ENCODE measurements around the gene SLC36A1. TPM values are rescaled to one million over a fixed set of nuclear protein-coding genes. Genes with fewer than 3 reads are reported as not detected.

Gene SLC36A1
- total RNA-seq, 2 donors from 2014 or later = 5.9 to 6.0 TPM

DNA sequence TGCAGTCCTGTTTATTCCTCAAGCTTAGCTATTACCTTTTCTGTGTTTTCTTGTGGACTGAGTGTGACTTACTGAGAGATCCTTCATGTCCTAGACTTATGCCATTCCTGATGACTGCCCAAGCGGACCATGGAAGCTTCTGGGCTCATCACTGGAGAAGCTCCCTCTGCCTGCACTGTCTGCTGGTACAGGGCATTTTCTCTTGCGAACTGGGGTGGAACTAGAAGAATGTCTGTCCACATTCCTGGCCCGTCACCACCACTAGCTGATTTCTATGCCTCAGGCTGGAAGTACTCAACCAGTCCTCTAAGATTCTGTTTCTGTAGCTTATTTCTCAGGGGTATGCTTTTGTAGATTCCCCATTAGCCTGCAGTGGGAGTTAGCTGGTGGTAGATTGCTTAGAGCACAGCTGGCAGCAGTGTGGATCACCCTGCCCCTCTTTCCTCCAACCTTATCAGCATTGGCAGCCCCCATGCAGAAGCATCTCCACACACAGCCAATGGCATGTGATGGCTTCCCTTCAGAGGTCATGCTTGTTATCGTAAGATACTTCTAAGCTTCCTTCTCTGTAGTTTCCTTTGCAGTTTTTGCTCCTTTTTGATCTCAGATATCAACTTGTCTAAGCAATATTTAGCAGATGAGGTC, 12.4 kb downstream of the SLC36A1 start:
- peaks cover 7% of the 10 kb centered on the region for H3K36me3 Mint-ChIP-seq (ENCODE audit: low read depth)
- ATAC-seq (no peak), DNase-seq (no peak)
- H3K4me1 Mint-ChIP-seq = peaks cover 4% of the 10 kb centered on the region
- no peaks in the 10 kb centered on the region for H3K9me3 ChIP-seq (ENCODE audit: control insufficient read depth, low read length, poor library complexity, severe bottlenecking)
- no peaks in the 10 kb centered on the region for H3K27me3 Mint-ChIP-seq
- H3K27ac Mint-ChIP-seq = no peak overlapping the region
- H3K4me3 Mint-ChIP-seq = no peak overlapping the region

DNA sequence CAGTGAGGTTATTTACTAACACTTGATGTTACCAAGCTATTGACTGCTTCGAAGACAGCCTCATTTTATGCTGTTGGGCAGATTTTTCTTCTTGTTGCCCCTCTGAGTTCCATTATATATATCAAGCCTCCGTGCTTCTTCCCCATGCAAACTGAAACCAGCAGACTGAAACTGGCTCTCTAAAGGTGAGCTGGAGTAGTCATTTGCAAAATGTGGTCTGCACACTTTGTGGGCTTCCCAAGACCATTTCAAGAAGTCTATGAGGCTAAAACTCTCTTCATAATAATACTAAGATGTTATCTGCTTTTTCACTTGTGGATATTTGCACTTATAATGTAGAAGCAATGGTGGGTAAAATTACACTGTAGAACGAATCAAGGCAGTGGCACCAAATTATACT, 13.9 kb downstream of the SLC36A1 start:
- Mint-ChIP-seq H3K4me3 (no peak overlapping the region), H3K4me1 (peaks cover 8% of the 10 kb centered on the region), H3K36me3 (ENCODE audit: low read depth) (peaks cover 14% of the 10 kb centered on the region), H3K27ac (no peak overlapping the region), H3K27me3 (no peaks in the 10 kb centered on the region)
- ATAC-seq = no peak
- no peaks in the 10 kb centered on the region for H3K9me3 ChIP-seq (ENCODE audit: control insufficient read depth, low read length, poor library complexity, severe bottlenecking)
- DNase-seq = no peak

DNA sequence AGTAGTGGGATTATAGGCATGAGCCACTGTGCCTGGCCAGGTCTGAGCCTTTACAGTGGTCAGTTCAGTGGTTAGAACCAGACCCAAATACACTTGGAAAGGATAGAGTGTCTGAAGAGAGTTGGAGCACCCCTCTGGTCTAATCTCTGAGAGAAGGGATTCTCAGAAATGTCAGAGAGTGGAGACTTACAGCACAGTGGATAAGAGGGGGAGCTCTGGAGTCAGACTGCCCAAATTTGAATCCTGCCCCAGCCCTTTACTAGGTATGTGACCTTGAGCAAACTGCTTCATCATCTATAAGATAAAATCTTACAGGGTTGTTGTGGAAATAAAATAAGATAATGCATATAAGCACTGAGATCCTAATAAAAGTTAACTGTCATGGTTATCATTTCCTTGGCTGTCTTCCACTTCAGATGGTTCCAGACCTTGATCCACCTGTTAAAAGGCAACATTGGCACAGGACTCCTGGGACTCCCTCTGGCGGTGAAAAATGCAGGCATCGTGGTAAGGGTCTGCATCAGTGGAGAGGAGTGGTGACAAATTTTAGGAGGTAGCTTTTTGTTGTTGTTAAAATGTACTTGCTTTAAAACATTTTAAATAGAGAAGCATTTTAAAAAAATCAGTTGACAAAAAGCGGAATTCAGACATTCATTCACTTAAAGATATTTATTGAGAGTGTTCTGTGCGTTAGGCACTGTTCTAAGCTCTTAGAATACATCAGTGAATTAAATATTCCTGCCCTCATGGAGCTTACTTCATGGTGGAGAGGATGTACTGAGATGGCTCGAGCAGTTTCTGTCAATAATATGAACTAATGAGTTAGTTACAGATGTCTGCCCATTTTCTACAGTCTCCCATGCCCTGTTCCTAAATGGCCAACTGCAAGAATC, 16.0 kb downstream of the SLC36A1 start:
- ATAC-seq (no peak), DNase-seq (no peak)
- Mint-ChIP-seq H3K4me3 (no peak overlapping the region), H3K27me3 (no peaks in the 10 kb centered on the region), H3K36me3 (ENCODE audit: low read depth) (peaks cover 17% of the 10 kb centered on the region), H3K27ac (peak overlapping the region; percentile 65), H3K4me1 (peaks cover 8% of the 10 kb centered on the region)
- H3K9me3 ChIP-seq (ENCODE audit: control insufficient read depth, low read length, poor library complexity, severe bottlenecking) = no peaks in the 10 kb centered on the region

DNA sequence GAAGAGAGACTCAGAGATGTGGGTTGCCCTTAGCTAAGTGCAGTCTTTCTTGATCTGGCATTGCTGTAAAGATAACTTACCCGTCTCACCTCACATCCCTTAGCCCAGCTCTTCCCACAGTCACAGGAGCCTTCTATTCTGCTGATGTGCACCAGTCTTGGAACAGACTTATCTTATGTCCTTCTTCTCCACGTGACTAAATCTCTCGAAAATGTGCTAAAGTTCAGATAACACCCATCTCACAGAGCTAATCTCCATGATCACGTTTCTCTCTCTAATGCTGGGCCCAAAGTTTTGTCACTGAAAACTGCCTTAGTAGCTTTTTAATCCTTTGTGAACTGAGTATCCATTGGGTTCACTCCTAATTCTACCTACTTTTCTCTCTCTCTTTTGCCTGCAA, 16.7 kb downstream of the SLC36A1 start:
- ATAC-seq = no peak
- peaks cover 17% of the 10 kb centered on the region for H3K36me3 Mint-ChIP-seq (ENCODE audit: low read depth)
- H3K27ac Mint-ChIP-seq = no peak overlapping the region
- H3K9me3 ChIP-seq (ENCODE audit: control insufficient read depth, low read length, poor library complexity, severe bottlenecking) = no peaks in the 10 kb centered on the region
- H3K4me3 Mint-ChIP-seq = no peak overlapping the region
- DNase-seq = no peak
- no peaks in the 10 kb centered on the region for H3K27me3 Mint-ChIP-seq
- H3K4me1 Mint-ChIP-seq = peaks cover 8% of the 10 kb centered on the region

DNA sequence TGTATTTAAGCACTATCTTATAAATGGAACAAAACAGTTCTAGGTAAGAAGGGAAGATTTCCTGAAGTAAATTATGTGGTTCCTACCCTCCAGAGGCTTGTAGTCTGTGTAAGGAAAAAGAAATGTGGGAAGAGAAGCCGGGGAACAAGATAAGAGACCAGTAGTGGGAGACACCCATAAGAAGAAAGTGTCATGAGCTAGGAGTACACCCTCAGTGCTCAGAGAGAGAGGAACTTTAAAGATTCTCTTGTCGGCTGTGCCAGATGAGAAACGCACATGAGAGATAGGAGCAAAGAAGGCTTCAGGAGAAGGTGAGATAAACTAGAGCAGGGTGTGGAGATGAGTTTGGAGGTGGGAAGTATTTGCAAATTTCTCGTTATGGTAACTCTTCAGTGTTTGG, 18.1 kb downstream of the SLC36A1 start:
- no peaks in the 10 kb centered on the region for H3K9me3 ChIP-seq (ENCODE audit: control insufficient read depth, low read length, poor library complexity, severe bottlenecking)
- Mint-ChIP-seq H3K36me3 (ENCODE audit: low read depth) (peaks cover 15% of the 10 kb centered on the region), H3K4me1 (peaks cover 8% of the 10 kb centered on the region), H3K4me3 (no peak overlapping the region), H3K27me3 (no peaks in the 10 kb centered on the region), H3K27ac (peak overlapping the region; percentile 57)
- no peak for DNase-seq
- ATAC-seq = no peak

DNA sequence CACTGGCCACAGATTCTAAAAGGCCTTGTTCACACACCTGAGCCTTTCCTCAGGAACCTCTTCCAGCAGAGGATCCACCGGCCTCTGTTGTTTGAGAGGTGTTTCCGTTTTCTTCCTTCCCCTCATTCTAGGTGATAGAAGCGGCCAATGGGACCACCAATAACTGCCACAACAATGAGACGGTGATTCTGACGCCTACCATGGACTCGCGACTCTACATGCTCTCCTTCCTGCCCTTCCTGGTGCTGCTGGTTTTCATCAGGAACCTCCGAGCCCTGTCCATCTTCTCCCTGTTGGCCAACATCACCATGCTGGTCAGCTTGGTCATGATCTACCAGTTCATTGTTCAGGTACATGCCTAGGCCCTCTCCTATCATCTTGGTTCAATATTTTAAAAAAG, 20.2 kb downstream of the SLC36A1 start:
- ATAC-seq (no peak), DNase-seq (no peak)
- no peaks in the 10 kb centered on the region for H3K9me3 ChIP-seq (ENCODE audit: control insufficient read depth, low read length, poor library complexity, severe bottlenecking)
- peaks cover 8% of the 10 kb centered on the region for H3K4me1 Mint-ChIP-seq
- H3K36me3 Mint-ChIP-seq (ENCODE audit: low read depth) = peaks cover 17% of the 10 kb centered on the region
- H3K27ac Mint-ChIP-seq = no peak overlapping the region
- no peaks in the 10 kb centered on the region for H3K27me3 Mint-ChIP-seq
- no peak overlapping the region for H3K4me3 Mint-ChIP-seq

DNA sequence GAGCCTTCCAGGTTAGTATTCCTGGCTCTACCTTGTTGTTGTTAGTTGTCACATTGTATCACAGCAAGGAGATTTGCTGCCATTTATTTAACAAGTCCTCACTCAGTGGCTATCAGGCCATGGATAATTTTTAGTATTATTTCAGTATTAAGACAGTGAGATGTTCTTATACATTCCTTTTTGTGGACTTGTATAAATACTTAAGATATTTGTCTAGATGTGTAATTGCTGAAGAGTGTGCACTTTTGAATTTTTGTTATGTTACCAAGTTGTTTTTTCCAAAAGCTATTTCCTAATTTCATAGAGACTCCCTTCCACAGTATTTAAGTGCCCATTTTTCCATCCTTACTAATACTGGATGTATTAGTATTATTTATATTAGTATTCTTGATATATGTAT, 22.0 kb downstream of the SLC36A1 start:
- H3K9me3 ChIP-seq (ENCODE audit: control insufficient read depth, low read length, poor library complexity, severe bottlenecking) = no peaks in the 10 kb centered on the region
- Mint-ChIP-seq H3K4me3 (no peak overlapping the region), H3K36me3 (ENCODE audit: low read depth) (peaks cover 16% of the 10 kb centered on the region), H3K27me3 (no peaks in the 10 kb centered on the region), H3K27ac (no peak overlapping the region), H3K4me1 (peaks cover 6% of the 10 kb centered on the region)
- ATAC-seq = no peak
- DNase-seq = no peak

DNA sequence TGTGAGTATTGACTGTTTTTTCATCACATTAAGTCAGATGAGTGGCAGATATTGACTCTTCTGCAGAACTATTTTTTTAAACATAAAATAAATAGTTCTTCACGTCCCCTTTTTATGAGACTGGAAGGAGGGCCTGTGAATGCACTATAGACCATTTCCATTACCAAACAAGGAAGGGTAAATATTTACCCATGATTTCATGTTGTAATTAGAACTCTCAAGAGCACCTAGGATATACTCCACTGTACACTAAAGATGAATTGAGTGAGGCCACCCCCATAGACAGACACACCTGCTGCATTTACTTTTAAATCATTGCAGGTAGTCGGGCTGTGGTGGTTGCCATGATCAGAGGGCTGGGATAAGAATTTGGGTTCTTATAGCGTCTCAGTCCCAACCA, 22.6 kb downstream of the SLC36A1 start:
- H3K4me1 Mint-ChIP-seq = peaks cover 6% of the 10 kb centered on the region
- H3K36me3 Mint-ChIP-seq (ENCODE audit: low read depth) = peaks cover 14% of the 10 kb centered on the region
- DNase-seq = no peak
- no peaks in the 10 kb centered on the region for H3K27me3 Mint-ChIP-seq
- no peak overlapping the region for H3K4me3 Mint-ChIP-seq
- no peak for ATAC-seq
- H3K9me3 ChIP-seq (ENCODE audit: control insufficient read depth, low read length, poor library complexity, severe bottlenecking) = no peaks in the 10 kb centered on the region
- no peak overlapping the region for H3K27ac Mint-ChIP-seq

DNA sequence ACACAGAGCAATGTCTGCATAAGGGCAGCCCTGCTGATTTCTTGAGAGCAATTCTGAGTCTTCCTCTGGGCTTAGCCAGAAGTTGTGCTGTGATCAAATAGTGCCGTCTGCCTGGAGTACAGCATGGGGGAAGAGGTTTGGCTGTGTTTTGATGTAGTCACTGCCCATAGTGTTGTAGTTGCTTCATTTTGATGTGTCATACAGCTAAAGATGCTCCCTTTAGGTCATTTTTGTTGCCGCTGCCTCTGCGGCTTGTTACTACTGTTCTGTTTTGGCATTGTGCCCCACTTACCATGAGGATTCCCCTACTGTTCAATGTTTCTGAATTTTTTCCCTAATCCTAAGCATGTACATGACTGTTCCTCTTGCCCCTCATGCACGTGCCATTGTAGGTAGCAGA, 23.0 kb downstream of the SLC36A1 start:
- Mint-ChIP-seq H3K4me3 (no peak overlapping the region), H3K27me3 (no peaks in the 10 kb centered on the region), H3K4me1 (peaks cover 3% of the 10 kb centered on the region), H3K36me3 (ENCODE audit: low read depth) (peaks cover 10% of the 10 kb centered on the region), H3K27ac (no peak overlapping the region)
- ATAC-seq = no peak
- DNase-seq = no peak
- H3K9me3 ChIP-seq (ENCODE audit: control insufficient read depth, low read length, poor library complexity, severe bottlenecking) = no peaks in the 10 kb centered on the region

DNA sequence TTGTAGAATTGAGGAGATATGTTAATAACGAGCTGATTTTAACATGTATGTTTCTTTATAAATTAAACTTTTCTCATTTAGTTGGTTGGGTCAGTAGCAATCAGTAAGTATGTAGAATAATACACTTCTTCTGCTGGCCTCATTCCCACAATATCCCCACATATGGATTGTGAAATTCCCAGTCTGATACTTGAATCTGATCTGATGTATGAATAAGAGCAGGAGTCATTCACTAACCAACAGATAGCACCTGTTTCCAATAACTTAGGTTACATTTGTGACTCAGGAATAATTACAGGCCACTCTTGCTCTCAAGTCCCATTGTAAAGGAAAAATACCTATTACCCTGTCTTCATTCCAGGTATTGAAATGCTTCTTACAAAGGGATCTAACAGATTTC, 23.9 kb downstream of the SLC36A1 start:
- Mint-ChIP-seq H3K27ac (no peak overlapping the region), H3K4me1 (peaks cover 2% of the 10 kb centered on the region), H3K36me3 (ENCODE audit: low read depth) (peaks cover 8% of the 10 kb centered on the region), H3K4me3 (no peak overlapping the region), H3K27me3 (no peaks in the 10 kb centered on the region)
- H3K9me3 ChIP-seq (ENCODE audit: control insufficient read depth, low read length, poor library complexity, severe bottlenecking) = no peaks in the 10 kb centered on the region
- no peak for DNase-seq
- ATAC-seq = no peak

DNA sequence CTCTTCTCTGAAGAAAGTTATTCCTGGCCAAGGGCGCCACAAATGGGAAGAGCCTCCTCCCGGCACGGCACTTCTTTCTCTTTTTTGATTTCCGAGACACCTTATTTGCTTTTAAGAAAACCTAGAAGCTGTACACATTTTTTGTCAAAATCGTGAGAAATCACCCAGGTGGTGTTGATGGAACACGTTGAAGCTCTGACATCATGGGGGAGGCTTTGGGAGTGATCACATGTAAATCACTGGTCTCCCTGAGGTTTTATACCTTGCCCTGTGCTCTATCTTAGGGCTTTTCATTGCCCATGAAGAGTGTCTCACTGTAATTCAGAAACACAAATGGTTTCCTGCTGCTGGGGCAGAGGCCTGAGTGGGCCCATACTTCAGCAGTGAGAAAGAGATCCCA, 27.4 kb downstream of the SLC36A1 start:
- DNase-seq (no peak), ATAC-seq (no peak)
- H3K9me3 ChIP-seq (ENCODE audit: control insufficient read depth, low read length, poor library complexity, severe bottlenecking) = no peaks in the 10 kb centered on the region
- Mint-ChIP-seq H3K27me3 (no peaks in the 10 kb centered on the region), H3K4me3 (no peak overlapping the region), H3K4me1 (no peaks in the 10 kb centered on the region), H3K27ac (no peak overlapping the region), H3K36me3 (ENCODE audit: low read depth) (peaks cover 5% of the 10 kb centered on the region)

DNA sequence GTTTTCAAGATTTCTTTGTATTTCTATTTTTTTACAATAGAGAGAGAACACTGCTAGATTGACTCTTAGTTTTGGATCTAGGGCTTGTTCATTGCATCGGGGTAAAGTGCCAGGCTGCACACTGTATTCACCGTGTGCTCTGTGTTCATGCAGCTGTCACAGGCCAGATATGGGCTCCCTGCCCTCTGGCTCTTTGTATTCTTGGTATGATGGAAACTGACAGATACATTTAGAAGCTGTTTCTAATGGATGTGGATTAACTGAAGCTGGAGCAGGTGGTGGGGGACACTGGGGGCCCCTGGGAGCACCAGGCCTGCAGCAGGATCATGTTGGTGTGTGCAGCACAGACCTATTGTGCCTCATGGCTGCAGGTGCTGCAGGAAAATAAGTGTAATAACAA, 28.0 kb downstream of the SLC36A1 start:
- ATAC-seq (no peak), DNase-seq (no peak)
- H3K9me3 ChIP-seq (ENCODE audit: control insufficient read depth, low read length, poor library complexity, severe bottlenecking) = no peaks in the 10 kb centered on the region
- Mint-ChIP-seq H3K4me3 (no peak overlapping the region), H3K27me3 (no peaks in the 10 kb centered on the region), H3K36me3 (ENCODE audit: low read depth) (peaks cover 5% of the 10 kb centered on the region), H3K27ac (no peak overlapping the region), H3K4me1 (no peaks in the 10 kb centered on the region)

DNA sequence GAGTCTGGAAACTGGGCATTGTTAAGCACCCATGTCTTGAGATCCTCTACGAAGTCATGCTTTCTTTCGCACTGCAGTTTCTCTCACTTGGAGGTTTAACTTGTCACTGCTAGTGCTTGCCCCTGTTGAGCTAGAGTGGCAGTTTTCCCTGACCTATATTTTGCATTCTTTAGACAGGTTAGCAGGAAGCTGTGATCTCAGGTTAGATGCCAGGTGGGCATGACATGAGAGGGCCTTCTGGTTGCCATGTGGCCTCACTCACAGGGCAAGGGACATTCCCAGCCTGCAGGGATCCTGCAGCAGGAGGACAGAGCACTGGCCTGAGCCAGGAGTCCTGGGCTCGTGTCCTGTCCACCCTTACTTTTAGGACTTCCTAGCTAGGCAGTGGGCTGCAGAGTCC, 28.6 kb downstream of the SLC36A1 start:
- H3K9me3 ChIP-seq (ENCODE audit: control insufficient read depth, low read length, poor library complexity, severe bottlenecking) = no peaks in the 10 kb centered on the region
- Mint-ChIP-seq H3K4me3 (no peak overlapping the region), H3K4me1 (no peaks in the 10 kb centered on the region), H3K36me3 (ENCODE audit: low read depth) (peaks cover 6% of the 10 kb centered on the region), H3K27ac (no peak overlapping the region), H3K27me3 (no peaks in the 10 kb centered on the region)
- no peak for DNase-seq
- ATAC-seq = no peak

DNA sequence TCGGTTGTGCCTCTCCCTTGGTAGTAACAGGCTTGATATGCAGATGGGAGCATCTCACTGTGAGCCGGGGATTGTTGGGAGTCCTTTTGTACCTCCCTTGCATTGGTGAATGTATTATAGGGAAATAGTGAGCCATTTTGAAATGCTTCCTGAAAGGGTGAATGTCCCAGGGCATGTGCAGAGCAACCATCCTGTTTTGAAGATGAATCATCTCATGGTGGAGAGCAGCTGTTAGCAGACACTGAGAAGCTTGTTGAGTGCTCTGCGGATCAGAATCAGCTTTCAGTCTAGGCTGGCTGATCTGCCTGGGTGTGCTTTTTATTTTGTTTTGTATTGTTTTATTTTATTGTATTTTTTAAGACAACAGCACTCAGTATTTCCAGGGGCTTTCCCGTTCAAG, 29.7 kb downstream of the SLC36A1 start:
- DNase-seq = no peak
- peaks cover 2% of the 10 kb centered on the region for H3K4me1 Mint-ChIP-seq
- H3K9me3 ChIP-seq (ENCODE audit: control insufficient read depth, low read length, poor library complexity, severe bottlenecking) = no peaks in the 10 kb centered on the region
- no peak overlapping the region for H3K27ac Mint-ChIP-seq
- H3K4me3 Mint-ChIP-seq = no peak overlapping the region
- H3K36me3 Mint-ChIP-seq (ENCODE audit: low read depth) = peaks cover 7% of the 10 kb centered on the region
- no peaks in the 10 kb centered on the region for H3K27me3 Mint-ChIP-seq
- no peak for ATAC-seq
